ENCODE results near the gene ADAT3. TPM values are rescaled to one million over a fixed set of nuclear protein-coding genes. Genes with fewer than 3 reads are reported as not detected.

The ADAT3 gene
- total and polyA plus RNA-seq, 9 donors: 1.0 to 3.3 (median 2.2) TPM

DNA sequence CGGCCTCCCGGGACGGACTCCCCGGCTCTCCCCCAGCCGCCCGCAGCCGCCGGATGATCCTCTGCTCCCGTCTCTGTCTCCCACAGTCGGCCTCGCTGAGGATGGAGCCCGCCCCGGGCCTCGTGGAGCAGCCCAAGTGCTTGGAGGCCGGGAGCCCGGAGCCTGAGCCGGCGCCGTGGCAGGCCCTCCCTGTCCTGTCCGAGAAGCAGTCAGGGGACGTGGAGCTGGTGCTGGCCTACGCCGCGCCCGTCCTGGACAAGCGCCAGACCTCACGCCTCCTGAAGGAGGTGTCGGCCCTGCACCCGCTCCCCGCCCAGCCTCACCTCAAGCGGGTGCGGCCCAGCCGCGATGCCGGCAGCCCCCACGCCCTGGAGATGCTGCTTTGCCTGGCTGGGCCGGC is 6.8 kb downstream of the ADAT3 start:
- no peak overlapping the region for H3K4me3 ChIP-seq (ENCODE audit: low read length)
- H3K27ac ChIP-seq (ENCODE audit: low read length): no peak overlapping the region
- H3K9me3 ChIP-seq (replicated peaks; ENCODE audit: control insufficient read depth, low read depth, low read length): no peaks in the 10 kb centered on the region
- WGBS (ENCODE audit: insufficient coverage): 94% methylated on average over 37 of the region's 37 CpGs
- no peak for DNase-seq
- no peaks in the 10 kb centered on the region for H3K27me3 ChIP-seq (ENCODE audit: control insufficient read depth, insufficient read depth, low read length)
- peaks cover 21% of the 10 kb centered on the region for H3K36me3 ChIP-seq (ENCODE audit: control insufficient read depth, insufficient read depth, low read length)
- H3K4me1 ChIP-seq (ENCODE audit: control insufficient read depth, insufficient read depth, low read length): peaks cover 16% of the 10 kb centered on the region

DNA sequence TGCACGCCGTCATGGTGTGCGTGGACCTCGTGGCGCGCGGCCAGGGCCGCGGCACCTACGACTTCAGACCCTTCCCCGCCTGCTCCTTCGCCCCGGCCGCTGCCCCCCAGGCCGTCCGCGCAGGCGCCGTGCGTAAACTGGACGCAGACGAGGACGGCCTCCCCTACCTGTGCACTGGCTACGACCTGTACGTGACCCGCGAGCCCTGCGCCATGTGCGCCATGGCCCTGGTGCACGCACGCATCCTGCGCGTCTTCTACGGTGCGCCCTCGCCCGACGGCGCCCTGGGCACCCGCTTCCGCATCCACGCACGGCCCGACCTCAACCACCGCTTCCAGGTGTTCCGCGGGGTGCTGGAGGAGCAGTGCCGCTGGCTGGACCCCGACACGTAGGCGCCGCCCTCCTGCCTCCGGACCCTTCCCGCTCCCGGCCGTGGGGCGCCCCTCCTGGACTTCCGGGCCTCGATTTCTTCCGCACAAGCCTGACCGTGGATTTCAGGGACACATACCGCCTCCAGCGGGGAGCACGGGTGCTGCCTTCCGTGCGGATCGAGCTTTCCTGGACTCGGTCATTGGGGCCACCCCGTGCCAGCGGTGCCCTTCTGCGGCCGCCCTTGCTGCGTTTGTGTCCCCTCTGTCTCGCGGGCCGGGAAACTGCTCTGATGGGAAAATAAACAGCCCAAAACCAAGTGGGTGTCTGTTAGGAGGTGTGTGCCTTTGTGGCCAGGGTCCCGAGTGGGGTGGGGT is 7.7 kb downstream of the ADAT3 start:
- no peak for DNase-seq
- Histone ChIP-seq H3K9me3 (replicated peaks; ENCODE audit: control insufficient read depth, low read depth, low read length) (no peaks in the 10 kb centered on the region), H3K27ac (ENCODE audit: low read length) (no peak overlapping the region), H3K4me1 (ENCODE audit: control insufficient read depth, insufficient read depth, low read length) (peaks cover 9% of the 10 kb centered on the region), H3K4me3 (ENCODE audit: low read length) (no peak overlapping the region), H3K27me3 (ENCODE audit: control insufficient read depth, insufficient read depth, low read length) (no peaks in the 10 kb centered on the region), H3K36me3 (ENCODE audit: control insufficient read depth, insufficient read depth, low read length) (peaks cover 28% of the 10 kb centered on the region)
- WGBS (ENCODE audit: insufficient coverage): 97% methylated on average over 76 of the region's 77 CpGs

DNA sequence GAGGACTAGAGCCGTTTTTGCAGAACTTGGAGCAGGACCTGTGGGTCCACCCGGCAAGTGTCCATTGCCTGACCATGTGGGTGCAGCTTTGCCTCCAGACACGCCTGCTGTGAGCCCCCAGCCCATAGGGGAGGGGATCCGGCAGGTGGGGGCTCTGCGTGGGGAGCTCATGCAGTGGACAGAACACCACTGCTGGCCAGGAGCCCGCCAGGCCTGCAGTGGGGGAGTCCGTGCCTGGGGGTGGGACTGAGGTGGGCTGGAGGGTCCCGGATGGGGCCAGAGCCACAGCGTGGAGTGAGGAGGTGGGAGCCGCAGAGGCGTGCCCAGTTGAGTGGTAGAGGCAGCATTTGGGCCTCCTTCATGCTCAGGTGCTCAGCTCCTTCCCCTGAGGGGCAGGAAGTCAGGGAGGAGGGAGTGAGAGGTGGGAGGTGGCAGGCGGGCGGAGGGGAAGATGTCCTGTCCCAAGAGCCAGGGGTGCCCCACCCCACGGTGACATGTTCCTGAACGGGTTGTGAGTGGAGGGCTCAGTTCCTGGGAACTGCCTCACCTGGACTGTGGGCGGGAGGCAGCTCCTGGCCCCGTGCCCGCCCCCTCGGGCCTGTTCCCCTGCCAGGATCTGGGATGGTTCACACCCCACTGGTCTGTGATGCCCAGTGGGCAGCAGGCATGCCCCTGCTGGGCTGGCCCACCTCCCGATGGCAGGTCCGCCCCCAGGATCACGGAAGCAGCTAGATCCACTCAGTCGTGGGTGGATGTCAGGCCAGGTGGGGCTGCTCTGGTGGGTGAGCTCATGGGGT is 8.8 kb downstream of the ADAT3 start:
- peaks cover 34% of the 10 kb centered on the region for H3K36me3 ChIP-seq (ENCODE audit: control insufficient read depth, insufficient read depth, low read length)
- WGBS (ENCODE audit: insufficient coverage): 88% methylated on average over 22 of the region's 23 CpGs

DNA sequence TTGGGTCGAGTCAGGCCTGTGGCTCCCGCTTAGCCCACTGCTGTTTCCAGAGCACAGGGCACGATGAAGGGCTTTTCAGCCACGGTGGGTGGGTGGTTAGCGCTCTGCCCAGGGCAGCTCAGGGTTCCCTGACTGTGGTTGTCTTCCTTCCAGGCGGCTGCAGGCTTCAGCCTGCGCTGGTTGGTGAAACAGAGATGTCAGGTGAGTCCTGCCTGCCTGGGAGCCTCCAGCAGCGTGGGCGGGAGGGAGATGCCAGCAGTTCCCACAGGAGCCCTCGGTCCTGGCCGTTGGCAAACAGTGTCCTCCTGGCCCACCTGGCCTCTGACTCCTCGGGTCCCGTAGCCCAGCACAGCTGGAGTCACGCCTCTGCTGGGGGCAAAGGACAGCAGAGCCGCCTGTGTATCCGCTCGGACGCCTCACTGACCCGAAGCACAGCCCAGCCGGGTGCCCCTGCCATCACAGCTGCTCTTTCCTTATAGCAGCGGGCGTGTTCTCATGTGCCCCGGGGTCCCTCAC is 9.7 kb downstream of the ADAT3 start:
- Histone ChIP-seq H3K27ac (ENCODE audit: low read length) (no peak overlapping the region), H3K36me3 (ENCODE audit: control insufficient read depth, insufficient read depth, low read length) (peaks cover 37% of the 10 kb centered on the region), H3K9me3 (replicated peaks; ENCODE audit: control insufficient read depth, low read depth, low read length) (no peaks in the 10 kb centered on the region), H3K4me3 (ENCODE audit: low read length) (no peak overlapping the region), H3K27me3 (ENCODE audit: control insufficient read depth, insufficient read depth, low read length) (no peaks in the 10 kb centered on the region), H3K4me1 (ENCODE audit: control insufficient read depth, insufficient read depth, low read length) (no peaks in the 10 kb centered on the region)
- WGBS (ENCODE audit: insufficient coverage): 90% methylated on average over 23 of the region's 23 CpGs
- no peak for DNase-seq

More for the DNA sequence above, 8.8 kb downstream of the ADAT3 start:
- Histone ChIP-seq H3K4me1 (ENCODE audit: control insufficient read depth, insufficient read depth, low read length) (peaks cover 8% of the 10 kb centered on the region), H3K27me3 (ENCODE audit: control insufficient read depth, insufficient read depth, low read length) (no peaks in the 10 kb centered on the region), H3K27ac (ENCODE audit: low read length) (no peak overlapping the region), H3K9me3 (replicated peaks; ENCODE audit: control insufficient read depth, low read depth, low read length) (no peaks in the 10 kb centered on the region), H3K4me3 (ENCODE audit: low read length) (no peak overlapping the region)
- no peak for DNase-seq

DNA sequence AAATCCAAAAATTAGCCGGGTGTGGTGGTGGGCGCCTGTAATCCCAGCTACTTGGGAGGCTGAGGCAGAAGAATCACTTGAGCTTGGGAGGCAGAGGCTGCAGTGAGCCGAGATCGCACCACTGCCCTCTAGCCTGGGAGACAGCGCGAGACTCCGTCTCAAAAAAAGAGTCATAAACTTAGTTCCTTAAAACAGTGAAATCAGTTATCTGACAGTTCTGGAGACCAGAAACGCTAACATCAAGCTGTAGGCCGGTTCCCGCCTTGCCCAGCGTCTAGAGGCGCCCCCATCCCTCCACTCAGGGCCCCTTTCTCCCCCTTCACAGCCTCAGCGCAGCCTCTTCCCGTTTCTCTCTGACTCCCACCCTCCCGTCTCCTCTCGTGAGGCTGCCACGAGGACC is 11.9 kb downstream of the ADAT3 start:
- Histone ChIP-seq H3K4me3 (ENCODE audit: low read length) (no peak overlapping the region), H3K4me1 (ENCODE audit: control insufficient read depth, insufficient read depth, low read length) (no peaks in the 10 kb centered on the region), H3K9me3 (replicated peaks; ENCODE audit: control insufficient read depth, low read depth, low read length) (no peaks in the 10 kb centered on the region), H3K27ac (ENCODE audit: low read length) (no peak overlapping the region), H3K27me3 (ENCODE audit: control insufficient read depth, insufficient read depth, low read length) (no peaks in the 10 kb centered on the region), H3K36me3 (ENCODE audit: control insufficient read depth, insufficient read depth, low read length) (peaks cover 58% of the 10 kb centered on the region)
- WGBS (ENCODE audit: insufficient coverage): 89% methylated on average over 17 of the region's 17 CpGs
- DNase-seq: no peak

DNA sequence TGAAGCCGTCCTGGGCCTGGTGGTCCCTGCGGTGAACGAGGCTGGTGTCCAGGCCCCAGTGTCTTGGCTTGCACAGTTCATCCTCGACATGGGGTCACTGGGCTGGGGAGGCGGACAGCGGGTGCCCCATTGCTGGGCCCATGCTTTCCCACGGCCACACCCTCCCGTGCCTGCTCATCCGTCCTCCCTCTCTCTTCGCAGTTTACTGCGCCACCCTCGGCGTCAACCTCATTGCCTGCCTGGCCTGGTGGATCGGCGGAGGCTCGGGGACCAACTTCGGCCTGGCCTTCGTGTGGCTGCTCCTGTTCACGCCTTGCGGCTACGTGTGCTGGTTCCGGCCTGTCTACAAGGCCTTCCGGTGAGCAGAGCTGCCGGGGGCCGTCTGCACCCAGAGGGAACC is 12.7 kb downstream of the ADAT3 start:
- Histone ChIP-seq H3K4me1 (ENCODE audit: control insufficient read depth, insufficient read depth, low read length) (no peaks in the 10 kb centered on the region), H3K9me3 (replicated peaks; ENCODE audit: control insufficient read depth, low read depth, low read length) (no peaks in the 10 kb centered on the region), H3K4me3 (ENCODE audit: low read length) (no peak overlapping the region), H3K27me3 (ENCODE audit: control insufficient read depth, insufficient read depth, low read length) (no peaks in the 10 kb centered on the region), H3K36me3 (ENCODE audit: control insufficient read depth, insufficient read depth, low read length) (peaks cover 65% of the 10 kb centered on the region), H3K27ac (ENCODE audit: low read length) (no peak overlapping the region)
- DNase-seq: no peak
- 94% methylated on average over 25 of the region's 25 CpGs for WGBS (ENCODE audit: insufficient coverage)

DNA sequence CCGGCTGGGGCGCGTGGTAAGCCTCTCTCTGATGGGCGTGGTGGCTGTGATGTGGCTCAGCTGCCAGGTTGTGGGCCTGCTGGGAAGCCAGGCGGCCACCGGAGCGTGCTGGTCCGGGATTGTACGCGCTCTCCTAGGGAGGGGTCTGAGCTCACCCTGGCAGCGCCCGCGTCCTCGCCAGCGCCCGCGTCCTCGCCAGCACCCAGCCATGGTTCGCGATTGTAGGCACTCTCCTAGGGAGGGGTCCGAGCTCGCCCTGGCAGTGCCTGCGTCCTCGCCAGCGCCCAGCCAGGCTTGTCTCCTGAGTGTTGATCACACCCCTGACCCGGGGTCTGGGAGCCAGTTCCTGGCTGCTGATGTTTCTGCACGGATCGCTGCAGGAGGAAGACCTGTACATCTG is 13.8 kb downstream of the ADAT3 start:
- H3K27ac ChIP-seq (ENCODE audit: low read length): no peak overlapping the region
- H3K36me3 ChIP-seq (ENCODE audit: control insufficient read depth, insufficient read depth, low read length): peaks cover 65% of the 10 kb centered on the region
- H3K27me3 ChIP-seq (ENCODE audit: control insufficient read depth, insufficient read depth, low read length): no peaks in the 10 kb centered on the region
- no peaks in the 10 kb centered on the region for H3K9me3 ChIP-seq (replicated peaks; ENCODE audit: control insufficient read depth, low read depth, low read length)
- no peak overlapping the region for H3K4me3 ChIP-seq (ENCODE audit: low read length)
- DNase-seq: no peak
- WGBS (ENCODE audit: insufficient coverage): 95% methylated on average over 26 of the region's 28 CpGs
- H3K4me1 ChIP-seq (ENCODE audit: control insufficient read depth, insufficient read depth, low read length): no peaks in the 10 kb centered on the region

DNA sequence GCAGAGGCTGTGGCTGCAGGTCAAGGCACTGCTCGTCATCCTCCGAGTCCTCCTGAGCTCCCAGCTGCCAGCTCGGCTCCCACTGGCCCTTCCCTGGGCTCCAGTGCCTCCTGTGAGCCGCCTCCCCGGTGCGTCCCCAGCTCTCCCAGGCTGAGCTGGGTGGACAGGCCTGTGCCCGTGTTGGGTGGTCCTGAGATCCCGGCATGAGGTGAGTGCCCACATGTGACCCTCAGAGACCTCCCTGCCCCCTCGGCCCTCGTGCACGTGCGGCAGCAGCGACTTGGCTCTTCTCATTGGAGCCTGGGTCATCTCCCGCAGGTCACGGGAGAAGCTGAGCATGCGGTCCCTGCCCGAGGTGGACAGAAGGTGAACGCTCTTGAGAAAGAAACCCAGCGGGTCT is 15.4 kb downstream of the ADAT3 start:
- Histone ChIP-seq H3K36me3 (ENCODE audit: control insufficient read depth, insufficient read depth, low read length) (peaks cover 68% of the 10 kb centered on the region), H3K27ac (ENCODE audit: low read length) (no peak overlapping the region), H3K9me3 (replicated peaks; ENCODE audit: control insufficient read depth, low read depth, low read length) (no peaks in the 10 kb centered on the region), H3K4me1 (ENCODE audit: control insufficient read depth, insufficient read depth, low read length) (no peaks in the 10 kb centered on the region), H3K27me3 (ENCODE audit: control insufficient read depth, insufficient read depth, low read length) (no peaks in the 10 kb centered on the region), H3K4me3 (ENCODE audit: low read length) (no peak overlapping the region)
- no peak for DNase-seq
- 91% methylated on average over 19 of the region's 19 CpGs for WGBS (ENCODE audit: insufficient coverage)

DNA sequence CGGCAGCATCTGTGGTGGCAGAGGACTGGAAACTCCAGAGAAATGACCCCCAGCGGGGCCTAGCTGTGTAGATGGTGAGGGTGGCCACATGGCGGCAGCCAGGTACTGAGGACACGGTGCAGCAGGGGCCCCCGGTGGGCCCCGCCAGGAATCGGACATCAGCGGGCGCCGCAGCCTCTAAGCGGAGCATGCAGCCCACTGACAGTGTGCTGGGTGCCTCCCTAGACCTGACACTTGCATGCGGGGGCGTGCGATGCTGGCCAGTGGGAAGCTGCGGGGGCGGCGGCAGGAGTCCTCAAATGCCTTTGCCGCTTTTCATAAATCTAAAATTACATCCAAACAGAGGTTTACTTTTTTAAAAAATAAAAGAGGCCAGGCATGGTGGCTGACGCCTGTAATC is 16.1 kb downstream of the ADAT3 start:
- H3K27me3 ChIP-seq (ENCODE audit: control insufficient read depth, insufficient read depth, low read length): no peaks in the 10 kb centered on the region
- H3K27ac ChIP-seq (ENCODE audit: low read length): no peak overlapping the region
- no peaks in the 10 kb centered on the region for H3K9me3 ChIP-seq (replicated peaks; ENCODE audit: control insufficient read depth, low read depth, low read length)
- no peaks in the 10 kb centered on the region for H3K4me1 ChIP-seq (ENCODE audit: control insufficient read depth, insufficient read depth, low read length)
- H3K4me3 ChIP-seq (ENCODE audit: low read length): no peak overlapping the region
- H3K36me3 ChIP-seq (ENCODE audit: control insufficient read depth, insufficient read depth, low read length): peaks cover 68% of the 10 kb centered on the region
- 90% methylated on average over 12 of the region's 19 CpGs for WGBS (ENCODE audit: insufficient coverage)
- DNase-seq: no peak

DNA sequence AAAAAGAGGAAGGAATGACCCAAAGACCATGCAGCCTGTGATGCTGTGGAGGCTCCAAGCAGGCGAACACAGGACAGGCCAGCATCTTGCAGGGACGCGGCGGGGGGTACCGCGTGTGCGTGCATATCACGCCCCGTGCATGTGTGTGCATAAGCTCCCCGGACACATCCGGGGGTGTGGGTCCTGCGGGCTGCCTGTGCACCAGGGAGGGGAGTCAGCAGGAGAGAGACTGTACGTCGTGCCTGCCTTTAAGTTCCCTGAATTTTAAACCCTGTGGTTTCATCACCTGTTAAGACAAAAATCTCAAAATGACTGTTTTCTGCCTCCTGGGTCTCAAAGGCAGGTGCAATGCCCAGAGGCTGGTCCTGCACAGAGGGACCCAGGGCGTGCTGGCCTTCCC is 16.6 kb downstream of the ADAT3 start:
- 96% methylated on average over 13 of the region's 15 CpGs for WGBS (ENCODE audit: insufficient coverage)
- no peak for DNase-seq
- H3K9me3 ChIP-seq (replicated peaks; ENCODE audit: control insufficient read depth, low read depth, low read length): no peaks in the 10 kb centered on the region
- no peaks in the 10 kb centered on the region for H3K4me1 ChIP-seq (ENCODE audit: control insufficient read depth, insufficient read depth, low read length)
- H3K4me3 ChIP-seq (ENCODE audit: low read length): no peak overlapping the region
- H3K27me3 ChIP-seq (ENCODE audit: control insufficient read depth, insufficient read depth, low read length): no peaks in the 10 kb centered on the region
- no peak overlapping the region for H3K27ac ChIP-seq (ENCODE audit: low read length)
- H3K36me3 ChIP-seq (ENCODE audit: control insufficient read depth, insufficient read depth, low read length): peaks cover 68% of the 10 kb centered on the region
